Ectodermal cell (in vitro differentiated cells): ENCODE results near the gene RAB3GAP1. TPM values are rescaled to one million over a fixed set of nuclear protein-coding genes. Genes with fewer than 3 reads are reported as not detected.

Source experiments
- H3K27ac ChIP-seq: 2 replicates; pipeline ENCODE4 v1.7.0; 2013; ENCODE audit warnings: mild to moderate bottlenecking, low read depth, low read length; ENCODE audit not compliant: insufficient read depth, poor library complexity, severe bottlenecking
- H3K27me3 ChIP-seq: 2 replicates; pipeline ENCODE4 v1.7.0; 2013; ENCODE audit warnings: mild to moderate bottlenecking, low read length; ENCODE audit not compliant: insufficient read depth, control insufficient read depth, poor library complexity, severe bottlenecking
- H3K36me3 ChIP-seq: one replicate; pipeline ENCODE4 v1.7.0; 2013; ENCODE audit warnings: low read length; ENCODE audit not compliant: control insufficient read depth, insufficient read depth
- H3K4me1 ChIP-seq: one replicate; pipeline ENCODE4 v1.7.0; 2013; ENCODE audit warnings: low read length; ENCODE audit not compliant: control insufficient read depth, insufficient read depth
- H3K4me3 ChIP-seq: 2 replicates; pipeline ENCODE4 v1.7.0; 2013; ENCODE audit warnings: low read depth, low read length, control low read depth; ENCODE audit not compliant: insufficient read depth
- H3K9me3 ChIP-seq: 2 replicates; pipeline ENCODE4 v1.7.0; 2013; ENCODE audit warnings: mild to moderate bottlenecking, low read length, moderate library complexity; ENCODE audit not compliant: control insufficient read depth
- WGBS, 2 experiments: methylation state at CpG; one replicate each; pipeline ENCODE4 v1.1.7; 2013; ENCODE audit warnings: missing lambda C conversion rate in 2 of 2; 5-methylcytosine and 5-hydroxymethylcytosine counted together
- polyA plus RNA-seq, 4 experiments: library from polyadenylated mRNA; stranded (reverse); fragments of 50-300 nt; gene quantifications; one replicate each; pipeline ENCODE4 v1.2.3, GENCODE V29; 2013

Gene RAB3GAP1
- 36.8 TPM for polyA plus RNA-seq (2013, experiment 1 of 4)
- 37.9 TPM for polyA plus RNA-seq (2013, experiment 2 of 4)
- 29.1 TPM for polyA plus RNA-seq (2013, experiment 3 of 4)
- polyA plus RNA-seq (2013, experiment 4 of 4), result 31.8 TPM

- Histone ChIP-seq H3K4me1 (no peaks in the 10 kb centered on the region), H3K27me3 (no peaks in the 10 kb centered on the region), H3K27ac (peak within 1 kb of the TSS; percentile 75), H3K9me3 (no peaks in the 10 kb centered on the region), H3K4me3 (peak within 1 kb of the TSS; percentile 86), H3K36me3 (no peaks in the 10 kb centered on the region)
- WGBS, 2 experiments, result 1% methylated on average over 45 of the region's 45 CpGs
These were observed at the start of gene RAB3GAP1 for GRCh38 chr2:135052042-135052876. Gene RAB3GAP1 (plus strand): TSS chr2:135052292. CDS start chr2:135052308, 16 bp downstream.

- Histone ChIP-seq H3K27me3 (no peaks in the 10 kb centered on the region), H3K9me3 (no peaks in the 10 kb centered on the region), H3K36me3 (no peaks in the 10 kb centered on the region), H3K27ac (no peak overlapping the region), H3K4me1 (no peaks in the 10 kb centered on the region), H3K4me3 (no peak overlapping the region)
- 89 to 90% methylated on average over 4 of the region's 4 CpGs for WGBS, 2 experiments
These were observed 49.3 kb upstream of the RAB3GAP1 start for GRCh38 chr2:135002836-135003235.

- Histone ChIP-seq H3K9me3 (no peaks in the 10 kb centered on the region), H3K4me1 (no peaks in the 10 kb centered on the region), H3K36me3 (no peaks in the 10 kb centered on the region), H3K4me3 (no peak overlapping the region), H3K27ac (no peak overlapping the region), H3K27me3 (no peaks in the 10 kb centered on the region)
- WGBS, 2 experiments, result 21 to 24% methylated on average over 17 of the region's 17 CpGs
These were observed 47.9 kb upstream of the RAB3GAP1 start for GRCh38 chr2:135004005-135004746.

GRCh38 chr2:135005753-135006152 lies 46.3 kb upstream of the RAB3GAP1 start:
- 43 to 49% methylated on average over 3 of the region's 3 CpGs for WGBS, 2 experiments
- Histone ChIP-seq H3K4me1 (no peaks in the 10 kb centered on the region), H3K36me3 (no peaks in the 10 kb centered on the region), H3K4me3 (no peak overlapping the region), H3K27me3 (no peaks in the 10 kb centered on the region), H3K27ac (no peak overlapping the region), H3K9me3 (no peaks in the 10 kb centered on the region)

- Histone ChIP-seq H3K4me1 (no peaks in the 10 kb centered on the region), H3K4me3 (no peak overlapping the region), H3K9me3 (no peaks in the 10 kb centered on the region), H3K27me3 (no peaks in the 10 kb centered on the region), H3K36me3 (no peaks in the 10 kb centered on the region), H3K27ac (no peak overlapping the region)
- 91 to 100% methylated on average over 1 of the region's 1 CpG for WGBS, 2 experiments
These were observed 42.8 kb upstream of the RAB3GAP1 start for GRCh38 chr2:135009339-135009738.

GRCh38 chr2:135010200-135010942 lies 41.7 kb upstream of the RAB3GAP1 start:
- H3K36me3 ChIP-seq, result no peaks in the 10 kb centered on the region
- no peak overlapping the region for H3K4me3 ChIP-seq
- H3K9me3 ChIP-seq, result no peaks in the 10 kb centered on the region
- H3K4me1 ChIP-seq, result no peaks in the 10 kb centered on the region
- no peak overlapping the region for H3K27ac ChIP-seq
- 91 to 93% methylated on average over 9 to 10 of the region's 10 CpGs for WGBS, 2 experiments
- no peaks in the 10 kb centered on the region for H3K27me3 ChIP-seq

GRCh38 chr2:135011633-135012032 lies 40.5 kb upstream of the RAB3GAP1 start:
- no peaks in the 10 kb centered on the region for H3K4me1 ChIP-seq
- no peak overlapping the region for H3K27ac ChIP-seq
- peaks cover 2% of the 10 kb centered on the region for H3K9me3 ChIP-seq

GRCh38 chr2:135021618-135022017 lies 30.5 kb upstream of the RAB3GAP1 start:
- WGBS, 2 experiments, result 93 to 97% methylated on average over 1 of the region's 1 CpG

More at GRCh38 chr2:135011633-135012032, 40.5 kb upstream of the RAB3GAP1 start:
- Histone ChIP-seq H3K4me3 (no peak overlapping the region), H3K36me3 (no peaks in the 10 kb centered on the region), H3K27me3 (no peaks in the 10 kb centered on the region)

GRCh38 chr2:135022952-135023880 lies 28.9 kb upstream of the RAB3GAP1 start:
- WGBS, 2 experiments, result 93 to 94% methylated on average over 10 of the region's 10 CpGs
- H3K36me3 ChIP-seq, result no peaks in the 10 kb centered on the region
- peaks cover 2% of the 10 kb centered on the region for H3K9me3 ChIP-seq
- H3K4me1 ChIP-seq, result no peaks in the 10 kb centered on the region
- H3K27ac ChIP-seq, result no peak overlapping the region
- no peaks in the 10 kb centered on the region for H3K27me3 ChIP-seq
- H3K4me3 ChIP-seq, result no peak overlapping the region

More at GRCh38 chr2:135021618-135022017, 30.5 kb upstream of the RAB3GAP1 start:
- Histone ChIP-seq H3K36me3 (no peaks in the 10 kb centered on the region), H3K27me3 (no peaks in the 10 kb centered on the region), H3K9me3 (peaks cover 2% of the 10 kb centered on the region), H3K4me3 (no peak overlapping the region), H3K27ac (no peak overlapping the region), H3K4me1 (no peaks in the 10 kb centered on the region)
